Measurements from ENCODE around the gene IPO4.

Gene IPO4

GRCh38 chr14:24198814-24199524, 10.4 kb upstream of the IPO4 start (continued):
- TF ChIP-seq YY2 (tag by site-specific recombination; IDR thresholded peaks at IDR 0.05): no peak
- TF ChIP-seq ZNF423 (tag by site-specific recombination; IDR thresholded peaks at IDR 0.05): no peak
- TF ChIP-seq GLI4 (tag by site-specific recombination; IDR thresholded peaks at IDR 0.05): no peak
- TF ChIP-seq EGR2 (tag by site-specific recombination; IDR thresholded peaks at IDR 0.05; ENCODE audit: low read depth): peak; percentile 60
- TF ChIP-seq PRDM10 (tag by site-specific recombination; IDR thresholded peaks at IDR 0.05): no peak
- TF ChIP-seq ZNF398 (tag by site-specific recombination; IDR thresholded peaks at IDR 0.05): no peak
- no peak for TF ChIP-seq ZNF768 (tag by site-specific recombination; IDR thresholded peaks at IDR 0.05)
- no peak for TF ChIP-seq ZBTB26 (tag by site-specific recombination; optimal IDR thresholded peaks at IDR 0.05)
- TF ChIP-seq ZBTB44 (tag by site-specific recombination; IDR thresholded peaks at IDR 0.05): no peak
- no peak for TF ChIP-seq ZNF639 (tag by site-specific recombination; IDR thresholded peaks at IDR 0.05)

GRCh38 chr14:24197056-24197450, 8.4 kb upstream of the IPO4 start:
- H3K27ac ChIP-seq (ENCODE audit: extremely low read depth, low read depth, low read length): no peak overlapping the region
- ChIA-PET POLR2A (interaction anchor here (4.1 kb wide), 1 partner anchor 17 kb away, joined by 43 read pairs; the partner anchor contains the start of genes CHMP4A and MDP1), CTCF (interaction anchor here (0.6 to 0.7 kb wide), 2 partner anchors 42 to 139 kb away, joined by 3 to 5 read pairs; no protein-coding TSS in a partner anchor)
- no peaks in the 10 kb centered on the region for H3K9me3 ChIP-seq (ENCODE audit: control insufficient read depth, insufficient read depth, low read depth, low read length)
- H3K4me1 ChIP-seq (ENCODE audit: control insufficient read depth, insufficient read depth, low read length): peaks cover 4% of the 10 kb centered on the region; the same call in 1 of the 2 replicates
- peaks cover 4 to 40% of the 10 kb centered on the region in 2 experiments for H3K36me3 ChIP-seq (ENCODE audit: control insufficient read depth in 2 of 2, insufficient read depth in 1 of 2, low read length in 2 of 2)
- H3K4me3 ChIP-seq (ENCODE audit: low read depth, low read length): no peak overlapping the region
- TF ChIP-seq ZNF701 (tag by site-specific recombination; IDR thresholded peaks at IDR 0.05): no peak
- no peak for TF ChIP-seq ZNF518A (tag by site-specific recombination; conservative IDR thresholded peaks at IDR 0.05; ENCODE audit: low read depth)
- no peak for TF ChIP-seq AEBP2 (tag by site-specific recombination; IDR thresholded peaks at IDR 0.05; ENCODE audit: borderline replicate concordance)
- no peak for TF ChIP-seq ZNF600 (tag by site-specific recombination; IDR thresholded peaks at IDR 0.05)
- no peak for TF ChIP-seq EGR2 (tag by site-specific recombination; IDR thresholded peaks at IDR 0.05; ENCODE audit: low read depth)
- no peak for TF ChIP-seq OSR2 (tag by site-specific recombination; IDR thresholded peaks at IDR 0.05)
- TF ChIP-seq ZNF76 (tag by site-specific recombination; IDR thresholded peaks at IDR 0.05; ENCODE audit: borderline replicate concordance, low read depth): no peak
- no peak for TF ChIP-seq ZNF555 (tag by site-specific recombination; conservative IDR thresholded peaks at IDR 0.05)
- no peak for TF ChIP-seq ZNF791 (tag by site-specific recombination; IDR thresholded peaks at IDR 0.05)
